GM12878 (cell line): ENCODE data around the gene GGA2. TPM values are rescaled to one million over a fixed set of nuclear protein-coding genes. Genes with fewer than 3 reads are reported as not detected.

ENCODE experiments used
- ATAC-seq: fragments of 200-7000 bp; cut with Tn5 transposase; 3 replicates; pipeline ENCODE4 v1.9.1; 2020; ENCODE audit warnings: mild to moderate bottlenecking, moderate library complexity
- BruUV-seq: library from RNA; stranded (reverse); fragments of 400-500 nt; replicated peaks from 2 replicates; lab custom pipeline; 2021; lab: Mats Ljungman, UMichigan
- CTCF ChIA-PET: fragments of 300-600 bp; sonication (Branson Sonifier 250); formaldehyde crosslinking; extraction: SDS; loops from one replicate; lab custom pipeline; 2021; ENCODE audit warnings: inconsistent platforms; lab: Yijun Ruan, JAX
- POLR2A ChIA-PET: fragments of 350-600 bp; formaldehyde crosslinking; extraction: SDS; loops from one replicate; lab custom pipeline; 2021; ENCODE audit warnings: inconsistent platforms; lab: Charles Lee
- RAD21 ChIA-PET: fragments of 300-600 bp; sonication (Branson Sonifier 250); formaldehyde crosslinking; loops from one replicate; lab custom pipeline; 2023; ENCODE audit warnings: antibody characterized with exemption; ENCODE audit not compliant: unreplicated experiment; lab: Charles Lee
- SMC1A ChIA-PET: fragments of 300-600 bp; sonication (Branson Sonifier 250); formaldehyde crosslinking; loops from one replicate; lab custom pipeline; 2023; ENCODE audit not compliant: unreplicated experiment, uncharacterized antibody; lab: Charles Lee
- DNase-seq: peaks from one replicate; pipeline ENCODE4 v3.0.0-alpha.2; 2011; ENCODE audit warnings: low read depth, low spot score
- FAIRE-seq: peaks from 3 replicates; lab custom pipeline; 2011; peaks lifted over from hg19 to GRCh38; lab: Jason Lieb, UNC
- H2AFZ ChIP-seq: 2 replicates; pipeline ENCODE4 v1.6.0; 2011; ENCODE audit warnings: low read depth, low read length, control low read depth; ENCODE audit not compliant: control insufficient read depth
- H3K27ac ChIP-seq: 2 replicates; pipeline ENCODE4 v1.5.1; 2011; ENCODE audit warnings: control low read depth; ENCODE audit not compliant: control insufficient read depth, insufficient read depth
- H3K27me3 ChIP-seq, 2 experiments: replicated peaks in 1 of 2; 2 replicates each; pipeline versions ENCODE4 v1.6.0 to v1.6.1; 2011; ENCODE audit warnings: low read length in 1 of 2; ENCODE audit not compliant: control insufficient read depth in 2 of 2, insufficient read depth in 2 of 2
- H3K36me3 ChIP-seq, 2 experiments: 2 replicates each; pipeline ENCODE4 v1.5.1; 2011; ENCODE audit warnings: low read length in 1 of 2; ENCODE audit not compliant: control insufficient read depth in 2 of 2, insufficient read depth in 2 of 2
- H3K4me1 ChIP-seq: 2 replicates; pipeline ENCODE4 v1.6.1; 2011; ENCODE audit warnings: mild to moderate bottlenecking, low read length, moderate library complexity, mixed read lengths; ENCODE audit not compliant: control insufficient read depth, insufficient read depth
- H3K4me2 ChIP-seq: 2 replicates; pipeline ENCODE4 v1.6.0; 2011; ENCODE audit warnings: control low read depth; ENCODE audit not compliant: control insufficient read depth, insufficient read depth
- H3K4me3 ChIP-seq: fragments of 200-600 bp; sonication (generic); 2 replicates; pipeline ENCODE4 v1.5.1; 2016
- H3K79me2 ChIP-seq: 2 replicates; pipeline ENCODE4 v1.6.0; 2011; ENCODE audit warnings: low read length; ENCODE audit not compliant: control insufficient read depth, insufficient read depth
- H3K9ac ChIP-seq: 2 replicates; pipeline ENCODE4 v1.8.0; 2011; ENCODE audit warnings: low read length, control low read depth, mixed read lengths; ENCODE audit not compliant: control insufficient read depth, insufficient read depth
- H3K9me3 ChIP-seq: replicated peaks from 3 replicates; pipeline ENCODE4 v1.5.1; 2011; ENCODE audit warnings: mild to moderate bottlenecking, low read length; ENCODE audit not compliant: control insufficient read depth, insufficient read depth
- H4K20me1 ChIP-seq: 2 replicates; pipeline ENCODE4 v1.6.0; 2011; ENCODE audit not compliant: control insufficient read depth, insufficient read depth
- FOS ChIP-seq: IDR thresholded peaks from 3 replicates; pipeline ENCODE4 v1.6.1; 2011; ENCODE audit warnings: borderline replicate concordance; ENCODE audit not compliant: insufficient read length; ENCODE audit errors: extremely low read depth
- IKZF1 ChIP-seq: fragments of 450-650 bp; conservative IDR thresholded peaks from 2 replicates; pipeline ENCODE4 v1.6.1; 2017; ENCODE audit warnings: antibody characterized with exemption, mild to moderate bottlenecking
- KDM1A ChIP-seq: fragments of 200-600 bp; sonication (generic); IDR thresholded peaks from 2 replicates; pipeline ENCODE4 v1.6.1; 2016; ENCODE audit warnings: borderline replicate concordance
- RBBP5 ChIP-seq: fragments of 200-600 bp; sonication (generic); conservative IDR thresholded peaks from 2 replicates; pipeline ENCODE4 v1.6.1; 2016
- SMARCA5 ChIP-seq: fragments of 450-650 bp; IDR thresholded peaks from 2 replicates; pipeline ENCODE4 v1.6.1; 2017; ENCODE audit warnings: mild to moderate bottlenecking
- STAT1 ChIP-seq: fragments of 450-650 bp; conservative IDR thresholded peaks from 2 replicates; pipeline ENCODE4 v1.6.1; 2014; ENCODE audit warnings: antibody characterized with exemption, mild to moderate bottlenecking
- ZBTB33 ChIP-seq: fragments of 450-650 bp; IDR thresholded peaks from 2 replicates; pipeline ENCODE4 v1.6.1; 2017; ENCODE audit warnings: mild to moderate bottlenecking
- WGBS: methylation state at CpG from one replicate; pipeline ENCODE4 v1.1.6; 2016; ENCODE audit warnings: low lambda C conversion rate; ENCODE audit not compliant: insufficient replicate concordance, insufficient coverage; ENCODE audit errors: missing lambda C conversion rate; 5-methylcytosine and 5-hydroxymethylcytosine counted together
- in situ Hi-C: fragments of 300-500 bp; cut with MboI; formaldehyde crosslinking; loops from 9 replicates; pipeline ENCODE4 v1.14.3; 2018; ENCODE audit warnings: mixed read lengths
- intact Hi-C: fragments of 100-400 bp; cut with micrococcal nuclease; formaldehyde crosslinking; loops from one replicate; pipeline ENCODE4 v1.14.2; 2022; ENCODE audit not compliant: unreplicated experiment
- polyA plus RNA-seq, 11 experiments: library from polyadenylated mRNA; depleted of rRNA in 4 of 11; unstranded in 6 of 11; stranded (reverse) in 5 of 11; fragments of >200 nt; fragmentation: Nextera tagmentation in 4 of 11; fragmentation: Illumina TruSeq in 1 of 11; extraction: Ambion mirVana in 4 of 11; extraction: Trizol in 1 of 11; gene quantifications; 1 replicate in 1 of 11; 2 replicates in 10 of 11; pipeline versions ENCODE4 v1.2.1 to v1.2.3, GENCODE V29; 2011 to 2016; ENCODE audit warnings: inconsistent platforms in 2 of 11, missing spikeins in 2 of 11, low read depth in 1 of 11
- total RNA-seq, 4 experiments: library from RNA; depleted of rRNA in 3 of 4; stranded (reverse); fragments of >200 nt in 3 of 4; fragmentation: Illumina TruSeq in 1 of 4; extraction: Trizol in 1 of 4; gene quantifications; 2 replicates each; pipeline versions ENCODE4 v1.2.1 to v1.2.3, GENCODE V29; 2013 to 2021
- TF ChIP-seq, protein P1 (sequence below): fragments of 450-650 bp; IDR thresholded peaks from 2 replicates; pipeline ENCODE4 v1.6.1; 2018; ENCODE audit warnings: borderline replicate concordance, mild to moderate bottlenecking; ENCODE audit not compliant: partially characterized antibody

GGA2 gene
- total and polyA plus RNA-seq, 10 of the 15 experiments (the other 5 are each of a cell fraction or from before 2014, with no cell fraction given) = 14.1 to 153 (median 86.6) TPM

DNA sequence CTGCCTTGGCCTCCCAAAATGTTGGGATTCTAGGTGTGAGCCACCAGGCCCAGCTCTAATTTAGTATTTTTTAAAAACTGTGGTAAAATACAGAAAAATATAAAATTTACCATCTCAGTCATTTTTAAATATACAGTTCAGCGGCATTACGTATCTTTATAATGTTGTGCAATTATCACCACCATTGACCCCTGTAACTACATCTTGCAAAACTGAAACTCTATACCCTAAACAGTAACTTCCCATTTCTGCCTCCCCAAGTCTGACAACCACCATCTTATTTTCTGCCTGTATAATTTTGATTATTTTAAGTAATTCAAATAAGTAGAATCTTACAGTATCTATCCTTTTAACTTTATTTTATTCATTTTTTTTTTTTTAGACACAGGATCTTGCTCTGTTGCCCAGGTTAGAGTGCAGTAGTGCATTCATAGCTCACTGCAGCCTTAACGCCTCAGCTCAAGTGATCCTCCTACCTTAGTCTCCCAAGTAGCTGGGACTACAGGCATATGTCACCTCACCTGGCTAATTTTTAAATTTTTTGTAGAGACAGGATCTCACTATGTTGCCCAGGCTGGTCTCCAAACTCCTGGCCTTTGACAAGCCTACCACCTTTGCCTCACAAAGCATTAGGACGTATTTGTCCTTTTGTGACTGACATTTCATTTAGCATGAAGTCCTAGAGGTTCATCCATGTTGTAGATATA lies 10.9 kb upstream of the GGA2 start:
- H3K79me2 ChIP-seq = no peaks in the 10 kb centered on the region
- in situ Hi-C loops = no loop called here
- ChIA-PET SMC1A (interaction anchor here (1.0 to 6.8 kb wide), 3 partner anchors 8 to 14 kb away, joined by 3 to 48 read pairs (median 3); no protein-coding TSS in a partner anchor), POLR2A (no interaction called here), CTCF (interaction anchor here (0.6 to 1.3 kb wide), 5 partner anchors 15 to 76 kb away, joined by 3 read pairs; no protein-coding TSS in a partner anchor), RAD21 (no interaction called here)
- peaks cover 13 to 22% of the 10 kb centered on the region in 2 experiments for H3K36me3 ChIP-seq
- H3K27me3 ChIP-seq = no peaks in the 10 kb centered on the region
- no peak for DNase-seq
- no peak for FAIRE-seq
- no peak for ATAC-seq
- H3K9me3 ChIP-seq = no peaks in the 10 kb centered on the region
- H4K20me1 ChIP-seq = no peaks in the 10 kb centered on the region
- no peak overlapping the region for H3K27ac ChIP-seq
- intact Hi-C loops = no loop called here
- peaks cover 33% of the 10 kb centered on the region for H3K4me1 ChIP-seq
- BruUV-seq = no TSS peak
- 62% methylated on average over 4 of the region's 4 CpGs for WGBS
- H3K9ac ChIP-seq = no peak overlapping the region
- H3K4me2 ChIP-seq = no peak overlapping the region; the same call in 1 of the 2 replicates
- no peak overlapping the region for H2AFZ ChIP-seq
- H3K4me3 ChIP-seq = no peak overlapping the region
- no peak for TF ChIP-seq KDM1A
- TF ChIP-seq, protein P1, sequence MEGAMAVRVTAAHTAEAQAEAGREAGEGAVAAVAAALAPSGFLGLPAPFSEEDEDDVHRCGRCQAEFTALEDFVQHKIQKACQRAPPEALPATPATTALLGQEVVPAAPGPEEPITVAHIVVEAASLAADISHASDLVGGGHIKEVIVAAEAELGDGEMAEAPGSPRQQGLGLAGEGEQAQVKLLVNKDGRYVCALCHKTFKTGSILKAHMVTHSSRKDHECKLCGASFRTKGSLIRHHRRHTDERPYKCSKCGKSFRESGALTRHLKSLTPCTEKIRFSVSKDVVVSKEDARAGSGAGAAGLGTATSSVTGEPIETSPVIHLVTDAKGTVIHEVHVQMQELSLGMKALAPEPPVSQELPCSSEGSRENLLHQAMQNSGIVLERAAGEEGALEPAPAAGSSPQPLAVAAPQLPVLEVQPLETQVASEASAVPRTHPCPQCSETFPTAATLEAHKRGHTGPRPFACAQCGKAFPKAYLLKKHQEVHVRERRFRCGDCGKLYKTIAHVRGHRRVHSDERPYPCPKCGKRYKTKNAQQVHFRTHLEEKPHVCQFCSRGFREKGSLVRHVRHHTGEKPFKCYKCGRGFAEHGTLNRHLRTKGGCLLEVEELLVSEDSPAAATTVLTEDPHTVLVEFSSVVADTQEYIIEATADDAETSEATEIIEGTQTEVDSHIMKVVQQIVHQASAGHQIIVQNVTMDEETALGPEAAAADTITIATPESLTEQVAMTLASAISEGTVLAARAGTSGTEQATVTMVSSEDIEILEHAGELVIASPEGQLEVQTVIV = no peak
- TF ChIP-seq IKZF1 = no peak
- TF ChIP-seq STAT1 = no peak
- TF ChIP-seq RBBP5 = no peak
- no peak for TF ChIP-seq SMARCA5
- no peak for TF ChIP-seq ZBTB33
- no peak for TF ChIP-seq FOS
